Gastrocnemius medialis (tissue), 4 donors: ENCODE data around the gene DCTN3. TPM values are rescaled to one million over a fixed set of nuclear protein-coding genes. Genes with fewer than 3 reads are reported as not detected.

ENCODE experiments used
- ATAC-seq, 2 donors: fragments of 150-250 bp; one replicate each; pipeline ENCODE4 v1.9.1; 2016
- DNase-seq, 2 donors: peaks; one replicate each; pipeline ENCODE4 v3.0.0-alpha.2; 2019
- H3K27ac ChIP-seq, 4 donors: fragments of 200-600 bp; sonication (generic); 1 replicate in 1 of 4; 2 replicates in 3 of 4; pipeline ENCODE4 v1.5.1; 2016 to 2018; ENCODE audit warnings: mild to moderate bottlenecking in 2 of 4, moderate library complexity in 1 of 4
- H3K27me3 ChIP-seq, 3 donors: fragments of 200-600 bp; sonication (generic) in 2 of 3; 1 replicate in 1 of 3; 2 replicates in 2 of 3; pipeline versions ENCODE4 v1.5.1 to v1.6.0; 2016 to 2019; ENCODE audit warnings: mild to moderate bottlenecking in 1 of 3, moderate library complexity in 1 of 3
- H3K36me3 ChIP-seq, 2 donors: fragments of 200-600 bp; sonication (generic) in 1 of 2; one replicate each; pipeline ENCODE4 v1.5.1; 2017 to 2018
- H3K4me1 ChIP-seq, 2 donors: fragments of 200-600 bp; sonication (generic) in 1 of 2; one replicate each; pipeline ENCODE4 v1.5.1; 2016 to 2017; ENCODE audit warnings: mild to moderate bottlenecking in 2 of 2
- H3K4me3 ChIP-seq, 4 donors: fragments of 200-600 bp; sonication (generic) in 3 of 4; 1 replicate in 1 of 4; 2 replicates in 3 of 4; pipeline ENCODE4 v1.5.1; 2016 to 2019; ENCODE audit warnings: mild to moderate bottlenecking in 2 of 4
- H3K9me3 ChIP-seq, 3 donors: fragments of 200-600 bp; sonication (generic) in 2 of 3; 1 replicate in 1 of 3; 2 replicates in 2 of 3; pipeline ENCODE4 v1.5.1; 2016 to 2019
- POLR2A ChIP-seq, 2 donors: fragments of 450-650 bp; IDR thresholded peaks; one replicate each; pipeline ENCODE4 v1.6.1; 2017; ENCODE audit warnings: antibody characterized with exemption in 2 of 2, mild to moderate bottlenecking in 2 of 2, moderate library complexity in 2 of 2
- in situ Hi-C, 4 donors: fragments of 200-750 bp; cut with MboI; loops; one replicate each; pipeline versions ENCODE4 v1.15.0 to v1.8.0; 2017; ENCODE audit warnings: low sequenced_read_pairs in 4 of 4
- intact Hi-C: fragments of 100-400 bp; cut with DNase I; formaldehyde crosslinking; loops from one replicate; pipeline ENCODE4 v1.15.1; 2023; ENCODE audit warnings: low total_unique reads
- total RNA-seq, 4 donors: library from RNA; depleted of rRNA; stranded (reverse); fragments of >200 nt; gene quantifications; one replicate each; pipeline versions ENCODE4 v1.1.0 to v1.2.3, GENCODE V29; 2016
- TF ChIP-seq, protein P1 (sequence below), 5 experiments: fragments of 450-650 bp in 3 of 5; fragments of 200-600 bp in 2 of 5; sonication (generic) in 2 of 5; IDR thresholded peaks in 4 of 5; conservative IDR thresholded peaks in 1 of 5; 1 replicate in 4 of 5; 2 replicates in 1 of 5; pipeline ENCODE4 v1.5.1; 2016 to 2019; ENCODE audit warnings: antibody characterized with exemption in 5 of 5, mild to moderate bottlenecking in 3 of 5, moderate library complexity in 3 of 5

Gene DCTN3
- total RNA-seq, 4 donors from 2014 or later: 62.8 to 174 (median 105) TPM

DNA sequence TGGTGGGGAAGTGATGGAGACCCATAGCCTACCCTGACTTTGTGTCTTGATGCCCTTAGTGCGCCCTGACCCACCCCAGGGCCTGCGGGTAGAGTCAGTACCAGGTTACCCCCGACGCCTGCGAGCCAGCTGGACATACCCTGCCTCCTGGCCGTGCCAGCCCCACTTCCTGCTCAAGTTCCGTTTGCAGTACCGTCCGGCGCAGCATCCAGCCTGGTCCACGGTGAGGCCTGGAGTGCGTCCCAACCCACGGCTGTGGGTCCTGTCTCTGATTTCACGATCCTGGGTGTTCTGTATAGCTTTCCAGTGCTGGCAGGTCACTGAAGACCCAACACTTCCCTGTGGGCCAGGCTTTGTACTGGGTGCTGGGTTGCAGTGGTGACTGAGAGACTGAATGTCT, 38.2 kb upstream of the DCTN3 start:
- TF ChIP-seq, protein P1, sequence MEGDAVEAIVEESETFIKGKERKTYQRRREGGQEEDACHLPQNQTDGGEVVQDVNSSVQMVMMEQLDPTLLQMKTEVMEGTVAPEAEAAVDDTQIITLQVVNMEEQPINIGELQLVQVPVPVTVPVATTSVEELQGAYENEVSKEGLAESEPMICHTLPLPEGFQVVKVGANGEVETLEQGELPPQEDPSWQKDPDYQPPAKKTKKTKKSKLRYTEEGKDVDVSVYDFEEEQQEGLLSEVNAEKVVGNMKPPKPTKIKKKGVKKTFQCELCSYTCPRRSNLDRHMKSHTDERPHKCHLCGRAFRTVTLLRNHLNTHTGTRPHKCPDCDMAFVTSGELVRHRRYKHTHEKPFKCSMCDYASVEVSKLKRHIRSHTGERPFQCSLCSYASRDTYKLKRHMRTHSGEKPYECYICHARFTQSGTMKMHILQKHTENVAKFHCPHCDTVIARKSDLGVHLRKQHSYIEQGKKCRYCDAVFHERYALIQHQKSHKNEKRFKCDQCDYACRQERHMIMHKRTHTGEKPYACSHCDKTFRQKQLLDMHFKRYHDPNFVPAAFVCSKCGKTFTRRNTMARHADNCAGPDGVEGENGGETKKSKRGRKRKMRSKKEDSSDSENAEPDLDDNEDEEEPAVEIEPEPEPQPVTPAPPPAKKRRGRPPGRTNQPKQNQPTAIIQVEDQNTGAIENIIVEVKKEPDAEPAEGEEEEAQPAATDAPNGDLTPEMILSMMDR (IDR thresholded peaks at IDR 0.05 in 4 of 5, conservative IDR thresholded peaks at IDR 0.05 in 1 of 5): no peak
- TF ChIP-seq POLR2A (IDR thresholded peaks at IDR 0.05): no peak
- ATAC-seq (no peak), DNase-seq (no peak)
- Histone ChIP-seq H3K27me3 (no peaks in the 10 kb centered on the region), H3K27ac (no peak overlapping the region), H3K4me1 (peaks cover 15 to 20% of the 10 kb centered on the region in 2 donors), H3K36me3 (peaks cover 0 to 6% of the 10 kb centered on the region in 2 donors), H3K4me3 (no peak overlapping the region), H3K9me3 (no peaks in the 10 kb centered on the region)
- intact Hi-C loops (no loop called here), in situ Hi-C loops (loop anchor here in 1 of 4 donors (25.0 kb wide), 1 partner anchor 429 kb away; the partner anchor contains the start of genes FANCG and PIGO)

DNA sequence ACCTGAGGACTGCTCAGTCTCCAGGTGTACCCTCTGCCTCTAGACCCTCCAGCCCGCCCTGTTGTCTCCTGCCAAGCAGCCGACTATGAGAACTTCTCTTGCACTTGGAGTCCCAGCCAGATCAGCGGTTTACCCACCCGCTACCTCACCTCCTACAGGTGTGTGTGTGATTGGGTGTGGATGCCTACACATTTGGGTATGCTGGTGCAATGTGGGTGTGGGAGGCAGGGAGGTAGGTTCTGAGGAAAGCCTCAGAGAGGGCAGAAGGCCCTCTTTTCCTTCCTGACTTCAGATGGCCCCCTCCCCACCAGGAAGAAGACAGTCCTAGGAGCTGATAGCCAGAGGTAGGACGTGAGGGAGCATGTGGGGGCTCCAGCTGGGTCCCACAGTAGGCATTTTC, 36.7 kb upstream of the DCTN3 start:
- Histone ChIP-seq H3K27me3 (no peaks in the 10 kb centered on the region), H3K27ac (no peak overlapping the region), H3K9me3 (no peaks in the 10 kb centered on the region), H3K36me3 (peaks cover 0 to 6% of the 10 kb centered on the region in 2 donors), H3K4me1 (peaks cover 28 to 32% of the 10 kb centered on the region in 2 donors), H3K4me3 (no peak overlapping the region)
- TF ChIP-seq, protein P1 (IDR thresholded peaks at IDR 0.05 in 4 of 5, conservative IDR thresholded peaks at IDR 0.05 in 1 of 5): no peak
- intact Hi-C loops (no loop called here), in situ Hi-C loops (loop anchor here in 1 of 4 donors (25.0 kb wide), 1 partner anchor 430 kb away; the partner anchor contains the start of genes FANCG and PIGO)
- no peak for ATAC-seq
- DNase-seq: no peak

DNA sequence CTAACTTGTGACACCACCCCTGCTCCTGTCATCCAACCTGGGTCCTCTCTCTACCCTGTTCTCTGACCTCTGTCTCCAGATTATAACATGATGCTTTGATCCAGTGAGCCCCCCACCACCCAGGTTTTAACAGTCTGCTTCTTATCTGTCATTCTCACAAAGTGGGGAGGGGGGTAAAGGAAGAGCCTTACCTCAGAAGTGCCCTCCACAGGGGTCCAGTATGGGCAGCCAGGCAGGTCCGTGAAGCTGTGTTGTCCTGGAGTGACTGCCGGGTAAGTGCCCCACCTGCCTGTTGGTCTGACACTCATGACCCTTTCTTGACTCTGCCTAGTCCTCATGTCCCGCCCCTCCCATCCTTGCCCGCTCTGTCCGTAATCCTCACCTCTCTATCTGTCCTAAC, 35.1 kb upstream of the DCTN3 start:
- no peak overlapping the region for H3K4me3 ChIP-seq
- no peaks in the 10 kb centered on the region for H3K27me3 ChIP-seq
- intact Hi-C loops: no loop called here
- H3K9me3 ChIP-seq: no peaks in the 10 kb centered on the region
- peaks cover 28 to 41% of the 10 kb centered on the region in 2 donors for H3K4me1 ChIP-seq
- peak overlapping the region in 1 of 4 donors; percentile 91 for H3K27ac ChIP-seq
- in situ Hi-C loops: loop anchor here in 1 of 4 donors (25.0 kb wide), 1 partner anchor 432 kb away; the partner anchor contains the start of genes FANCG and PIGO
- no peak for TF ChIP-seq POLR2A (IDR thresholded peaks at IDR 0.05)
- TF ChIP-seq, protein P1 (IDR thresholded peaks at IDR 0.05 in 4 of 5, conservative IDR thresholded peaks at IDR 0.05 in 1 of 5): no peak
- ATAC-seq: no peak
- H3K36me3 ChIP-seq: no peaks in the 10 kb centered on the region
- DNase-seq: no peak

DNA sequence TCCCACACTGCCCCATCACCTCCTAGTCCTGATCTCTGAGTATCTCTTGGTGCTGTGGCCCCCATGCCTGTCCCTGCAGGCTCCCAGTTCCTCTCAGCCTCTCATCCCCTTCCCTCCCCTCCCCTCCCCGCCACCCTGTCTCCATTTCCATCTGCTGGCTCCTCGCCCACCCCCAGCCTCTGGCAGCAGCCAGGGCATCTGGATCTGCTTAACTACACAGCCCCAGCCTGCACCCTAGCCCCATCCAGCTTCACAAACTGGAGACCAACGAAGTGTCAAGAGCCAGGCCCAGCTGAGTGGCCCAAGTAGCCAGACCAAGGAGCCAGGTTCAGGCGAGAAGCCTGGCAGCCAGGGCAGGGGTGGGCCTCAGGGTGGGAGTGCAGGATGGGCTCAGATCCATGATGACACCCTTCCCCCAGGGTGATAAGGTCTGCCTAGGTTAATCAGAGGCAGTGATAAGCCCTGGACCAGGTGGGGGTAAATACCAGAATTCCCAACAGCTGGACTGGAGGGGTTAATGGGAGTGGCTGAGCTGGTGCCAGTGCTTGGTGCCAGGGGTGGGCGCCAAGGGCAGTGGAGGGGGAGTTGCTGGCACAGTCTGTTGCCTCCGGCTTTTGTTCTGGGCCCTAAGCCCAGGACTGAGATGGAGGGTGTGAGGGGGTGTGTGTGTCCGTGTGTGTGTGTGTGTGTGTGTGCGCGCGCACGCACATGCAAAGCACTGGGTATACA, 34.2 kb upstream of the DCTN3 start:
- TF ChIP-seq, protein P1 (IDR thresholded peaks at IDR 0.05 in 4 of 5, conservative IDR thresholded peaks at IDR 0.05 in 1 of 5): no peak
- H3K27me3 ChIP-seq: no peaks in the 10 kb centered on the region
- intact Hi-C loops: loop anchor here (5.0 kb wide), 1 partner anchor 333 kb away; the partner anchor contains the start of gene DNAJB5
- peaks cover 0 to 4% of the 10 kb centered on the region in 2 donors for H3K36me3 ChIP-seq
- peaks cover 28 to 41% of the 10 kb centered on the region in 2 donors for H3K4me1 ChIP-seq
- H3K27ac ChIP-seq: peak overlapping the region; percentile 88 to 91 (median 89)
- ATAC-seq: no peak
- H3K9me3 ChIP-seq: no peaks in the 10 kb centered on the region
- DNase-seq: peak in 1 of 2 donors; percentile 63
- H3K4me3 ChIP-seq: no peak overlapping the region
- in situ Hi-C loops: loop anchor here in 1 of 4 donors (25.0 kb wide), 1 partner anchor 433 kb away; the partner anchor contains the start of genes FANCG and PIGO
